ENCODE results near the gene MPPED1.

Gene MPPED1

GRCh38 chr22:43393132-43393843 lies 18.5 kb upstream of the MPPED1 start:
- no peak for FAIRE-seq

- no peak for FAIRE-seq
Observed at GRCh38 chr22:43393844-43394474, 17.9 kb upstream of the MPPED1 start.

GRCh38 chr22:43395086-43395695 lies 16.6 kb upstream of the MPPED1 start:
- FAIRE-seq: no peak

GRCh38 chr22:43396321-43396933 lies 15.4 kb upstream of the MPPED1 start:
- FAIRE-seq: no peak

- no peak for FAIRE-seq
Observed at GRCh38 chr22:43396934-43397457, 14.8 kb upstream of the MPPED1 start.

- FAIRE-seq: no peak
Observed at GRCh38 chr22:43397766-43398165, 14.0 kb upstream of the MPPED1 start.

GRCh38 chr22:43398246-43398645 lies 13.6 kb upstream of the MPPED1 start:
- no peak for FAIRE-seq

GRCh38 chr22:43398910-43399309 lies 12.9 kb upstream of the MPPED1 start:
- FAIRE-seq: no peak

GRCh38 chr22:43399338-43399979 lies 12.4 kb upstream of the MPPED1 start:
- no peak for FAIRE-seq

- no peak for FAIRE-seq
Observed at GRCh38 chr22:43399980-43400358, 11.8 kb upstream of the MPPED1 start.

- FAIRE-seq: no peak
Observed at GRCh38 chr22:43400449-43400848, 11.4 kb upstream of the MPPED1 start.

- FAIRE-seq: no peak
Observed at GRCh38 chr22:43401233-43401632, 10.6 kb upstream of the MPPED1 start.

- no peak for FAIRE-seq
Observed at GRCh38 chr22:43401661-43402060, 10.2 kb upstream of the MPPED1 start.

- no peak for FAIRE-seq
Observed at GRCh38 chr22:43402128-43402527, 9.7 kb upstream of the MPPED1 start.

GRCh38 chr22:43404673-43405385 lies 7.0 kb upstream of the MPPED1 start:
- FAIRE-seq: no peak

- no peak for FAIRE-seq
Observed at GRCh38 chr22:43406186-43406790, 5.5 kb upstream of the MPPED1 start.

GRCh38 chr22:43407591-43407990 lies 4.2 kb upstream of the MPPED1 start:
- FAIRE-seq: no peak

GRCh38 chr22:43408009-43408408 lies 3.8 kb upstream of the MPPED1 start:
- no peak for FAIRE-seq

- FAIRE-seq: no peak
Observed at GRCh38 chr22:43409046-43409445, 2.8 kb upstream of the MPPED1 start.

- FAIRE-seq: no peak
Observed at GRCh38 chr22:43409800-43410199, 2.0 kb upstream of the MPPED1 start.

GRCh38 chr22:43411040-43411868 lies 560 bp upstream of the MPPED1 start:
- no peak for FAIRE-seq
